Stimulated activated CD4-positive, alpha-beta T cell treated with anti-CD3 and anti-CD28 coated beads, Interleukin-1b, Interleukin-23, amount 100 ng/mL, for 1 hour (primary cell): ENCODE measurements around the gene UBAP2L.

ENCODE experiments used
- DNase-seq, 2 donors: peaks; one replicate each; pipeline ENCODE4 v3.0.0-alpha.2; 2020; ENCODE audit warnings: low read depth in 2 of 2

The UBAP2L gene, protein sequence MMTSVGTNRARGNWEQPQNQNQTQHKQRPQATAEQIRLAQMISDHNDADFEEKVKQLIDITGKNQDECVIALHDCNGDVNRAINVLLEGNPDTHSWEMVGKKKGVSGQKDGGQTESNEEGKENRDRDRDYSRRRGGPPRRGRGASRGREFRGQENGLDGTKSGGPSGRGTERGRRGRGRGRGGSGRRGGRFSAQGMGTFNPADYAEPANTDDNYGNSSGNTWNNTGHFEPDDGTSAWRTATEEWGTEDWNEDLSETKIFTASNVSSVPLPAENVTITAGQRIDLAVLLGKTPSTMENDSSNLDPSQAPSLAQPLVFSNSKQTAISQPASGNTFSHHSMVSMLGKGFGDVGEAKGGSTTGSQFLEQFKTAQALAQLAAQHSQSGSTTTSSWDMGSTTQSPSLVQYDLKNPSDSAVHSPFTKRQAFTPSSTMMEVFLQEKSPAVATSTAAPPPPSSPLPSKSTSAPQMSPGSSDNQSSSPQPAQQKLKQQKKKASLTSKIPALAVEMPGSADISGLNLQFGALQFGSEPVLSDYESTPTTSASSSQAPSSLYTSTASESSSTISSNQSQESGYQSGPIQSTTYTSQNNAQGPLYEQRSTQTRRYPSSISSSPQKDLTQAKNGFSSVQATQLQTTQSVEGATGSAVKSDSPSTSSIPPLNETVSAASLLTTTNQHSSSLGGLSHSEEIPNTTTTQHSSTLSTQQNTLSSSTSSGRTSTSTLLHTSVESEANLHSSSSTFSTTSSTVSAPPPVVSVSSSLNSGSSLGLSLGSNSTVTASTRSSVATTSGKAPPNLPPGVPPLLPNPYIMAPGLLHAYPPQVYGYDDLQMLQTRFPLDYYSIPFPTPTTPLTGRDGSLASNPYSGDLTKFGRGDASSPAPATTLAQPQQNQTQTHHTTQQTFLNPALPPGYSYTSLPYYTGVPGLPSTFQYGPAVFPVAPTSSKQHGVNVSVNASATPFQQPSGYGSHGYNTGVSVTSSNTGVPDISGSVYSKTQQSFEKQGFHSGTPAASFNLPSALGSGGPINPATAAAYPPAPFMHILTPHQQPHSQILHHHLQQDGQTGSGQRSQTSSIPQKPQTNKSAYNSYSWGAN

DNA sequence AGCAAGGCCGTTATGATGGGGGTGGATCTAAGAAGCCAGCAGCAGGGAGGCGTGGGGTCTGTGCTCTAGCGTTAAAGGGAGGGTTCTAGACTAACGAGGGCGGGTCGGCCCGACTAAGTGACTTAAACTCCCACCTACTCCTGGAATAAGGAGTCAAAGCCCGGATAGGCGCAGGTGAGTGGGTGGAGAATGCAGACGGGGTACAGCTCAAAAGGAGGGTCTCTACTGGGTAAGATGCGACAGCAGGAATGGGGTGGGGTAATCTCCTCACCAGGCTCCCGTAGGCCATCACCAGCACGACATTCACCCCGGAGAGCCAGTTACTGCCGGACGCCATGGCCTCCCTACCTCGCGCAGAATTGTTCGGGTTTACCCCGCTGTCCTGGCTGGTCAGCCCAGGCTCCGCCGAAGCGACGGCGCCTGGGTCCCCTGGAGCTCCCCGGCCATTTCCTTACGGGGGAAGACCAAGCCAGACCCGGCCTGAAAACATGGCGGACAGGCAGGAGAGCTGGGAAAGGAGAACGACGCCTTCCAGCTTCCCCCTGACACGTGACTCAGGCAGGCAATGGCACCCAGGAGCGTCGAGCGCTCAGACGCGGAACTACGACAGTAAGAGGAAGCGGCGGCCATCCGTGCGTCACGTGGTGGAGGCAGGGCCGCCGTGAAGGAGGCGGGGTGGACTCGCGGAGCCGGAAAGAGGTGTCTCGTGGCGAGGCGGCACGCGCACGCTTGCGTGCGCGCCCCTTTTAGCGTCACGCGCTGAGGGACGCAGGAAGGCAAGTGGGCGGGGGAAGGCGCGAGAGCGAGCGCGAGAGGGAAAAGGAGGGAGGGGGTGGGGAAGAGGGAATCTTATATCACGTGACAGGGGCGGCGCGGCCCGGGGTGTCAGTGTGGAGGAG lies at the start of gene UBAP2L:
TSS of gene UBAP2L (plus strand) at position 885 of the 899 bp plus-strand sequence. CDS start 4,169 bp downstream, outside the sequence.
- DNase-seq: peak; percentile 94 to 97

GRCh38 chr1:154171223-154171583 lies 49.6 kb upstream of the UBAP2L start:
- DNase-seq: no peak

DNA sequence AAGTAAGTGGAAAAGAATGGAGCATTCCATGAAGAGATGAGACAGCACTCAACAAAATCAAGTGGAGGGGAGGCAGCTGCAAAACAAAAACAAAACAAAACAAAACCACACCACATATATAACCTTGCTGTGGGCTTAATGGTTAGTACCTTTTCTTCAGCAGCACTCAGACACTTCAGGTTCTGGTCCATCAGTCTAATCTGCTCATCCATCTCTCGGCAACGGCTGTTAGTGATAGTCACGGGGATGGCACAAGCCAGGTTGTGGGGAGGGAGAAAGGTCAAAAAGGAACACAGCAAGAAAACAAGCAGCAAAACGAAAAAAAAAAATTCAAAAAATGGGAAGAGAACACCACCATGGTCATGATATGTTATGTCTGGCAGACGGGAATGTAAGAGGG lies 48.9 kb upstream of the UBAP2L start:
- no peak for DNase-seq

- DNase-seq: no peak
Observed at GRCh38 chr1:154174654-154175053, 46.1 kb upstream of the UBAP2L start.

- no peak for DNase-seq
Observed at GRCh38 chr1:154176337-154176736, 44.4 kb upstream of the UBAP2L start.

GRCh38 chr1:154178013-154178412 lies 42.7 kb upstream of the UBAP2L start:
- no peak for DNase-seq

- no peak for DNase-seq
Observed at GRCh38 chr1:154178911-154179811, 41.6 kb upstream of the UBAP2L start.

DNA sequence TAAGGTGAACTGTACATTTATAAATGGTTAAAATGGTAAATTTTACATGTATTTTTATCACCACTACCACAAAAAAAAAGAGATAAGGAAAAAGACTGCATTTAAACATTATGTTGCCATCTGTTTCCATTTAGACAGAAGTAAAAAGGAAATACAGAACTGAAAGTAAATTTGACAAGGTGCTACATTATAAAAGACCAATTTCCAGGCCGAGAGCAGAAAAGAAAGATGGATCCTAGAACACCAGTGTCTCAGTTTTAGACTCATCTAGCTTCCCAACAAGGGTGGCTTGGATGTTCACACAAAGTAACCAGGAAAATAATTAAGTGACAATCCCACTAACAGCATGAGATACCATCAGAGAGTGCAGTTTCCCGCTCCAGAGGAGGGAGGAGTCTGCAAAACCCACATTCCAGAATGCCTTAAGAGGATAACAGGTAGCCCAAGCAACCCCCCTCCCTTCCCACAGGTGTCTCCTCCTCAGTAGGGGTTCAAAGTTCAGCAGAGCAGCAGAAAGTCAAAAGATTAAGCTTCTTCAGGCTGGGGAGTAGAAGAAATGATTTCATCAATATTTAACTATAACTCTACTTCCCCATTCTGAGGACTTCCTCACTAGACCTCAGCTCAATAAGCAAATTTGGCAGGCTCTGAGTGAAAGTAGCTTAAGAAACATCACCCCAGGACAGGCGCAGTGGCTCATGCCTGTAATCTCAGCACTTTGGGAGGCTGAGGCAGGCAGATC lies 40.6 kb upstream of the UBAP2L start:
- no peak for DNase-seq

- no peak for DNase-seq
Observed at GRCh38 chr1:154181944-154182343, 38.8 kb upstream of the UBAP2L start.

DNA sequence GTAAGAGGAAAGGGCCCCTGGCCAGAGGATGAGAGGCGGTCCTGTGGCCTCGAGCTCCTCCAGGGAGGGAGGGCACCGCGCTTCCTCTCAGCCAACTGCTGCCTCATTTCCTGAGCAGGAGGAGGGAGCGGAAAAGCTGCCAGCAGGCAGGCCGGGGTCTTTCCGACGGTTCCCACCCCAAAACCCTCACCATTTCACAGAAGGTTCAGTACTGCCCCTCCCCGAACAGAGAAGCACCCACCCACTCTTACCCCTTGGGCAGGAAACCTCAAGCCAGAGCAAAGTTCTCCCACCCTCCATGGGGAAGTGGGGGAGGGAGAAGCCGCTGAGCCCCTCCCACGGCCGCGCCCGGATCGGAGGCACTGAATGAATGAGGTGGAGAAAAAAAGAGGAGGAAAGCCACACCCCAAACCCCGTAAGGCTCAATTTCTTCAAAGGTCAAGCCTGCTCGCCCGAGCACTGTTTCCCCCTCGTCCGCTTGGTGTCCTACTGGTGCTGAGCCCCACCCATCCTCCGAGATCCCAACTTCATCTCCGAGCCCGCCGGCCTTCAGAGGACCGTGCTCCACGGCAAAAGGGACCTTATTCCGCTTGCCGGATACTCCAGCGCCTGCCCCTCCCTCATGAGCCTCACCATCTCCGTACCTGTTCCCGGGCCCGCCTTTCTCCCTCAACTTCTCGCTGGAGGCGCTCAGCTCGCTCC lies 38.3 kb upstream of the UBAP2L start:
- peak in 1 of 2 donors; percentile 38 for DNase-seq

GRCh38 chr1:154183046-154183915 lies 37.5 kb upstream of the UBAP2L start:
- DNase-seq: peak; percentile 71 to 85

GRCh38 chr1:154186177-154186576 lies 34.6 kb upstream of the UBAP2L start:
- DNase-seq: peak in 1 of 2 donors; percentile 44

DNA sequence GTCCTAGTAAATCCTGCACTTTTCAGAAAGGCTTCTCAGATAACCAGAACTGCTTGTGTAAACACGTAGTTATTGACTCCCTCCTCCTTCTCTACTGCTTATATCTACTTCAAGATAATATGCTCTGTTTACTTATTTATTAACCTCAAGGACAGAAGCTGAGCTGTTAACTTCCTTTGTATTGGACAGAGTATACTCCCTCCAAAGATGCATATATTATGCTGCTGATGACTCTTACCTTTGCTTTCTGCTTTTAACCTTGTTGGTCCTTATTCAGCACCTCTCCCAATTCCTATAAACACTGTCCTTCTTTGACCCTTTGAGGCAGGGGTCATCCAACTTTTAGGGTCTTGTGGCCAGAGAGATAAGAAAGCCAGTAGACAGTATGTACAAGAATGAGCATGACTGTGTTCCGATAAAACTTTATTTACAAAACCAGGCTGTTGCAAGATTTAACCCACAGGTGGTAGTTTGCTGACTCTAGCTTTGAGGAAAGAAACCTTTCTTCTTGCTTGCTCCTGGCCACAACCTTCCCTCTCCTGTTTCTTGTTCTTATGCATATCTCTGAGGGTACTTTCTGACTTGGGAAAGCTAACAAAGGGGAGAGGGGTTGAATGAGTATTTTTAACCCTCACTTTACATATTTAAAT lies 33.8 kb upstream of the UBAP2L start:
- DNase-seq: no peak

DNA sequence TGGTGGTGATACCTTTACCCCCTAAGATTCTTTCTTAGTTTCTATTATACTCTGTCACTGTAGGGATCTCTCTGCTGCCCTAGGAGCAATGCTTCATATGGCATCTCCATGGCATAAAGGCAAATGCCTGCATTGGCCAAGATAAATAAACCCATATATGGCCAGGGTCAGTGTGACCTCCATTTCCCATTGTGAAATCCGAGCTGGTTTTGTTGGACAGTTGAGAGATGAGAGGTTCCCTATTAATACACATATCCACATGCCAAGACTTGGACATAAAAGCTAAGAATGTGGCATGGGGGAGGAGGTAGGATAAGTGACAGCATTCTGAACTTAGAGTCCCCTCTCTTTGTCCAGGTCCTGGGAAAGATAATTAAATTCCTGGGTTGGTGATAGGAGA lies 30.2 kb upstream of the UBAP2L start:
- DNase-seq: no peak

DNA sequence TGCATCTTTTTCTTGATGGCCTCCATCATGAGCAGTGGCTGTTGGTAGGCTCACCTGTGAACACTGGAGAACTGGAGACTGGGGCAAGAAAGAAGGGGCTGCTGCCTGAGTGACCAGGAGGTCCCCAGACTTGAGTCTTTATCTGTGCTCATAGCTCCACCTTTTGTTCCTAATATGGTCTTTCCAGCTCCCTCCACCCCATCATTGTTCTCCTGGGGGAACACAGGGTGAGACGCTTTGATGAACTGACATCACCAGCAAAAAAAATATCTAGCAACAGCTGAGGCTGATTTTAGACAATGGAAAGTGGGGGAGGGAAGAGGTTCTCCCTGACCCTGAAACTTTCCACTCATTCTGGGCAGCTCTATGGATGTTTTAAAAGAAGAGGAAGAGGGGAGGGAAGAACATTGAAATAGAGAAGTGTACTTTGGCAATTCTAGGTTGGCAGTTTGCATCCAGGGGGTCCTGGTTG lies 28.7 kb upstream of the UBAP2L start, which contains the start of gene TPM3:
TSS of gene TPM3 (minus strand) at position 111 of the 472 bp plus-strand sequence. CDS start at position 29, 82 bp downstream.
- DNase-seq: no peak

DNA sequence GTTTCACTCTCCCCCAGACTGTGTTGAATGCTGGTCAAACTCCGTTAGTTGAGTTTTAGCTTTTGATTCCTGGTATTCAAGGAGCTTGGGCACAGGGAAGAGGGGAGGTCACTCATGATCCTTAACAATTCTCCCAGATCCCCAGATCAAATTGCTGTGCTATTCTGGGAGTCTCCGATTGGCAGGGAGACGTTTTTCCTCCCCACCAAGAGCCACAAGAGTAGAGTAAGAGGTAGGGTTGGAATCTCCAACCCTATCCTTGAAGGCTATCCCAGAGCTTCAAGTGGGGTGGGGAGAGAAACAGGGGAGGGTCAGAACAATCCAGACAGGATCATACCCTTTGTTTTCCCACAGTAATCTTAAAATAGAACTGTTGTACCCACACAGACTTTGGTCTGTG lies 28.3 kb upstream of the UBAP2L start:
- DNase-seq: no peak

DNA sequence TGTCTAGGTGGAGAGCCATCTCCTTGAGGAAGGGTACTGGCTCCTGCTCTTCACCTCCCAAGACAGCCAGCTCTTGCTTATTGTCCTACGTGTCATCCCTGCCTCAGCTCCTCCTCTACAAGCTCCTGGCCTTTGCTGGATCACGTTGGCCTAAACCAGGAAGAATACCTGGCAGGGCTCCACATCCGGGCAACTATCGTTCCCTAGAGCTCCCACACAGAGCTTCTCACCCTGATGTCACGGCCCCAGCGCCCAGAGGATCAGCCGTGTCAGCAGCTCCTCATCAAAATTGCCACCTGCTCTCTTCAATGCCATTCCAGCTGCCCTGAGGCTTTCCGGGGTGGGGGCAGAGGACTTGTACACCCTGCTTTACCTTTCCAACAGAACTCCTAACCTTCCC lies 26.9 kb upstream of the UBAP2L start:
- DNase-seq: no peak
